D341Med (cell line): ENCODE results near the gene NPR3.

Experiments used
- DNase-seq: peaks from one replicate; pipeline ENCODE4 v3.0.0; 2012; ENCODE audit warnings: low spot score

The NPR3 gene

DNA sequence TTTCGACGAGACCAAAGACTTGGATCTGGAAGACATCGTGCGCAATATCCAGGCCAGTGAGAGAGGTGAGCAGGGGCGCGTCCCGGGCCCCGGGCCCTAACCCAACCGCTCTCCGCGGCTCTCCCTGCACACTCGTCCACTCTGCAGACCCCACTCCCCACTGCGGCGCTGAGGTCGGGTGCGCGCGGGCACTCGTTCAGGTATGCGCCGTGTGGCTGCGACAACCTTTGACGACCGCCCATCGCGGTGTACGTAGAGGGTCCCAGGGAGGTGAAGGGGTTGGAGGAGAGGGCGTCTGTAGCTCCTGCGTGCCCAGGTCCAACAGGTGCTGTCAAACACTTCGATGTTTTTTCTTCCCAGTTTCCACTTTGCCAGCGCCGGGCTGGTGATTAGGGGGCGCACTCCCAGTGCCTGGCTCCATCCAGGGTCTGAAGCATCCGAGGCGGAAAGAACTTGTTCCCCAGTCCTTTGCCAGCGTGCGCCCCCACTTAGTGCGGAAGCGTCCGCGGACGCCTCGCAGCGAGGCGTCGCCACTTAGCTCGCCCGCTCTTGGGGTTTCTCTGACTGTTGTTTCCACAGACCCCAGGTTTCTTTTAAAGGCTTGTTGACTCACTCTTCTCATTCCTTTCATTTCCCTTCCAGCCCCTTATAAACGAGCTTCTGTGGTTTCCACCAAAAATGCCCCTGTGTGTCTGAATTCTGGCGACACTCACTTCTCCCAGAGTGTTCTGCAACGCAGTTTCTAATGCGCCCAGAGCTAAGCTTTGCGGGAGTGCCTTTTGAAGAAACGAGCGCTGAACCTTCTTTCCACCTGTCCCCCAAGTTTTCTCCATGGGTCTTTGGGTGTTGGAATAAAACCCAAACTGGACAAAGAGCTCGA is 1.6 kb downstream of the NPR3 start:
- no peak for DNase-seq

DNA sequence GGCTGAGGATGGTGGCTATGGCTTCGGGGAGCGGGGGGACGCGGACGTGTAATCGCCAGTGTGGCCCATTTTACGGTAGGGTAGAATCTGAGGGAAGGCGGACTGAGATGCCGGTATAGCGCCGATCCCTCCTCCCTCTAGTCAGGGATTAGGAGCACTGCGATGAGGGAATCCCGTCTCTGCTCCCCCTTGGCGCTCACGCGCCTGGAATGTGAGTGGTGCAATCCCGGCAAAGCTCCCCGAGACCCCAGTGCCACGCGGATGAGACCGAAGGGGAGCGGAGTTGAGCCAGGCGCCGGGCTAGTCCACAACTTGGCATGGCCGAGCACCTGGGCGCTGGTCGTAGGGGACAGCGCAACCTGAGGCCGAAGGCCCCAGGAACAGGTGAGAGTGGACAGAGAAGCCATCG is 2.2 kb downstream of the NPR3 start:
- DNase-seq: no peak

DNA sequence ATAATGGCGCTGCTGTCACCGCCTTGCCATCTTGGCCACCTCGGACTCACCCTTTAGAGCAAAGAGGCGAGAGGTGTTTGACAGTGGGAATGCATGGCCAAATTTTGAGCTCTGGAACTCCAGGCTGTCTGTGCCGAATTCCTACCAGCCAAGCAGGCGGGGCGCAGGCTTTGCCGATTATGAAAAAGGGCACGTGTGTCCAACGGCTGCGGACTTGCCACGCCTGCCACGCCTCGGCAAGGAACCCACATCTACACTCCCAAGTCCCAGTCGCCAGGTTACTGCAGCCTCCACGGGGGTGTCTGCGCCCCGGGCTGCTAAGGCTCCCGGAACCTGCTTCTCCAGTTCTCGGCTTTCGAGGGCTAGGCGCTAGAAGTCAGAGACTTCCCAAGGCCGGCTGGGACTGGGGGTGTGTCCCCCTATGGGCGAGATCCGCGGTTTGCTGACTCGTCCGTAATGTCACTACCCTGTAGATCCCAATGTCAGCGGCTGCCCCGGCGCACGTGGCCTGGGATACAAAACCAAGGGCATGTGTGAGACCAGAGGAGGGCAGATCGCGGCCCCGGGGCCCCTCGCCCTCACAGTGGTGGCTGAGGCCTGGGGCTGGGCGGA is 2.8 kb downstream of the NPR3 start:
- DNase-seq: no peak

DNA sequence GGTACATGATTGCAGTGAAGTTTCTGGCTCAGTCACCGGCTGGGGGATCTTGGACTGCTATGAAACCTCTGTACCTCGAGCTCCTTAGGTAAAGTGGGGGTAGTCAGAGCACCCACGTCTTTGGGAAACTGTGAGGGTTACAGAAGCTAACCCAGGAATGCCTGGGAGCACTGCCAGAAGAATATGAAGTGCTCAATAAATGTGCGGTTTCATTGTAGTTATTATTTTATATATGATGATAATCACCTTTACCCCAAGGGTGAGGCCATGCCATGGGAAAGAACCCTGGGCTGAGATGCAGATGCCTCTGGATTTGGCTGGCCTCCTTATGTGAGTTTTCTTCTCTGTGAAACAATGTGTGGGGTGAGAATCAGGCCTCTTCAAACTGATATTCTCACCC is 3.7 kb downstream of the NPR3 start:
- DNase-seq: no peak

DNA sequence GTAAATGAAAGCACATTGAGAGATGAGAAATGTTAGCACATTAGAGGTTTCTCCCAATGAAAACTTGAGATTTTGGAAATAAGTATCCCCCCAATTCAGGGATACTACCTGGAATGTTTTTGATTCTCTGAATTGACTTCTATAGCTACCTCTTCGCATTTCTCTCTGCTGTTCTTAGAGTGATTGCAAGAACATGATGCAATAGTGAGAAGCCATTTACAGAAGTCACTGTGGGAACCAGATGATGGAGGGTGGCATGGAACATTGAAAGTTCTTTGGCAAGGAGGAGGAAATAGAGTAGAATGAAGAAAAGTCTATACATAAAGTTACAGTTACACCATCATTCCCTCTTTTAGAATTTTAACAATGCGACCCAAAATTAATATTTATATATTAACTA is 9.2 kb downstream of the NPR3 start:
- DNase-seq: no peak

DNA sequence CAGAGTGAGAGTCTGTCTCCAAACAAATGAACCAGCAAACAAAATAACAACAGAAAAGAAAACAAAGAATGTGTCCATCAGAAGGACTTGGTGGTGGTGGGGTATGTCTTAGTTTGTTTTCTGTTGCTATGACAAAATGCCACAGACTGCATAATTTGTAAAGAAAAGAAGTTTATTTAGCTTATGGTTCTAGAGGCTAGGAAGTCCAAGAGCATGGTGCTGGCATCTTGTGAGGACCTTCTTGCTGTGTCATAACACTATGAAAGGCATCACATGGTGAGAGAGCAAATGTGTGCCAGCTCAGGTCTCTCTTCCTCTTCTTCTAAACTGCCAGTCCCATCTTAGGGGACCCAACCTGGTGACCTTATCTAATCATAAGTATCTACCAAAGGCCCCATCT is 10.5 kb downstream of the NPR3 start:
- no peak for DNase-seq

DNA sequence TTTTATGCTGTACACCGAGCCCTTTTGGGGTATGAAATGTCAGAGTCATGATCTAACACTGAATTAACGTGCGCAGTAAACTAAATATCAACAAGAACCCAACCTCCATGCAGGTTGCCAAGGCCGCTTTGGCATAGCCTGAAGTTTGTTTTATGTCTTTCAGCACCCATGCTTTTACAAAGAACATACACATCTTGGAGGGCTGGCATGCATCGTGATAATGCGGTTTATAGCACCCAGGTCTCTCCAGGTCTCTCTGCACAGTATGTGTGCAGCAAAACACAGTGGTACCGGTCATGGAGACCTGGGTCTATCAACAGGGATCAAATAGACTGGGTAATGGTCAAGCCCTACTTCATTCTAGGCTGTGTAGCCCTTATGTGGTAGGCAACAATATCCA is 11.8 kb downstream of the NPR3 start:
- DNase-seq: no peak

DNA sequence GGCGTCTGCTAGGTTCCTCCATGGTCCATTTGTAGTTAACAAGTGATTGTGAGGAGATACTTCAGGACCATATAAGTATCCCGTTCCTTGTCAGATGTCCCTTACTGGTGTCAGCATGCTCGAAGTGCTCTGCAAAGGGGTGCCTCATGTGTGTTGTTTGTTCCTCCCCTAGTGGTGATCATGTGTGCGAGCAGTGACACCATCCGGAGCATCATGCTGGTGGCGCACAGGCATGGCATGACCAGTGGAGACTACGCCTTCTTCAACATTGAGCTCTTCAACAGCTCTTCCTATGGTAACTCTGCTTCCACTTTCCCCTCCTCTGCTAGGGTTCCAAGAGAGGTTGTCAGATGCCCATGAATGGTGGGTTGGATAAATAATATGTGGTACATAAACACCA is 13.4 kb downstream of the NPR3 start:
- no peak for DNase-seq

DNA sequence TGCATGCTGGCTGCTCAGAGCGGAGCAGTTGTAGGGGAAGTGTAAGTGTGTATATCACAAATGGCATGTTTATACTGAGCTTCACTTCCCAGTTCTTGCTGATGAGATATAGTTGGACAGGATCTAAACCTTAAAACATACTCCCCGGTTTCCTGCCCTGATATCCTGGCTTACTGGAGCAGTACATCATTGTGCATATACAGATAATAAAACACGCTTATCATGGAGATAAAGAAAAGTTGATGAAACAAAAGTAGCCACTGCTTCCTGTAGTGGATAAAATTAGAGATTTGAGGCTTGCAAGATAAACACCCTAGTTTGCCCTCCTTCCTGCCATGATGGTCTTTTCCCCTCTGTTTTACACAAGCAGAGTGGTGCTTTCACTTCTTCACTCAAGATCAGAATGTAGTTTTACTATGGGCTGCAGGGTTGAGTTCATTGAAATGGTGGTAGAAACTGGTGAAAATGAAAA is 15.0 kb downstream of the NPR3 start:
- DNase-seq: no peak

DNA sequence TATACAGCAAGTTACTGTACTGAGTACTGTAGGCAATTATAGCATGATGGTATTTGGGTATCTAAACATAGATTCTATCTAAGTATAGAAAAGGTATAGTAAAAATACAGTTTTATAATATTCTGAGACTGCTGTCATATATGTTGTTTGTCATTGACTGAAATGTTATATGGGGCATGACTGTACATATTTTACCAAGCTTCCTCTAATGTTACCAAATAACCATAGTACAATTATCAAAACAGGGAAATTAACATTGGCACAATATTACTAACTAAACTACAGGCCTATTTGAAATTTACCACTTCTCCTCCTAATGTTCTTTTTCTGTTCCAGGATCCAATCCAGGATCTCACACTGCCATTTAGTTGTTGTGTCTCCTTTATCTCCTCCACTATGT is 18.5 kb downstream of the NPR3 start:
- no peak for DNase-seq

DNA sequence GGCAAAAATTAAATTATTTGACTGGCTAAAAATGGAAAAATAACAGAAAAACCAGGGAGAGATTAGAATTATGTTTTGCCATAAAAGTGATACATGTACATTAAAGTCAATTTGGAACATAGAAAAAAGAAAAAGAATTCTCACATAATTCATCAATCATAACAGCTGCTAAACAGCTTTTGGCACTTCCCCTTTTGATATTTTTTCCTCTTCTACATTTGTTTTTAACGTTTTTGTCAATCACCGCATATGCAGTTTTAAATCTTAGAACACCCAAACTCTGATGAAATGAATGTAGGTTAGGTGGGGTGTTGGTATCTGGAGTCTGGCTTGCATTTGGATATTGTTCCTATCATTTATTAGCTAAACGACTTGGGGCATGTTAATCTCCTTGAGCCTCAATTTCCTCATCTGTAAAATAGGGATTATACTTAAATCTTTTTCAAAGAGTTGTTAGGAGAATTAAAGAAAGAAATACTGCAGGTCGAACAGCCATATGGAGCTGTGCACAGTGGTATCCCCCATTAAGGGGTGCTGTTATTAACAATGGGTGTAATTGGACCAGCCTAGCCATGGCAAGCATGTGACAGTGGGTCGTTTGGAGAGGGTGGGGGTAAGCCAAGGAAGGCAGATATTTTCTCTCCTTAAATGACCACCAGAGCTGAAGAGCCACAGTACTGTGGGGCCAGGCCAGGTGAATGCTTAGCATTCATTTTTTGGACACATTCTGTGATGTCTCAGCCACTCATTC is 22.6 kb downstream of the NPR3 start:
- no peak for DNase-seq

DNA sequence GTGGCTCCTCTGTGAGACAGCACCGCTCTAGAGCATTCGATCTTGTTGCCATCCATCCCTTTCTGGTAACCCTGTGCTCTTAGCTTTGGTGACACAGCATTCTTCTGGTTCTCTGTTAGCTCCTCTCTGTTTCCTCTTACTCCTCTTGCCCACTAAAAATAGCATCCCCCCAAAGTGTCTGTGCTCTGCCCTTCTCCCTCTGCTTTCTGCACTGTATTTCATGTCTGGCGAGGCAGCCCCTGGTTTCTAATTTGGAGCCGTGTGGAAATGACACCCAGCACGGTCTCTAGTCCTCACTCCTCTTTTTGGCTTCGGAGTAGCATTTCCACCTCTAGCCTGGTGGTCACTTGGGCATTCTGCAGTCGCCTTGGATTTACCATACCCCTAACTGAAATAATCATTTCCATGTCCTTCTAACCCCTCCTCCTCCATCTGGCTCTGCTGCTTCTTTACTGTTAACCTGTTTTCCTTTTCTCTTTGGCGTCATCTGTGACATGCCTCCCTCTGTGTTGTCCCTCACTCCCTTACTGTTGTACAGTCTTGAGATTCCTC is 23.8 kb downstream of the NPR3 start:
- no peak for DNase-seq

DNA sequence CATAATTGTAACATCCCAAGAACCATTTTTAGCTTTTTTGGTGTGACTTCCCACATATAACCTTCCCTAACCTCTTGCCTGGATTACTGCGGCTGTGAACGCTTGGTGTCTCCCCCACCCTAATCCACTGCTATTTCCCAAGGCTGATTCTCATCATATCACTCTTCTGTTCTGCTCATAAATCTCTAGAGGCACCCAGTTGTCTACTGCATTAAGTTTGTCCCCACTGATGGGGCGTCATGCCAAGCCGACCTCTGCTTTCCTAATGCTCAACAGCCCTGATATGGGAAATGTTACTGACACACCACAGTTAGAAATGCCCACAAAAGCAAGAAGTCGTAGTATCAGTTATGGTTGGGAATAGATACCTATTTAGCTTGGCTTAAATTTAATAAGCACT is 24.4 kb downstream of the NPR3 start:
- no peak for DNase-seq

DNA sequence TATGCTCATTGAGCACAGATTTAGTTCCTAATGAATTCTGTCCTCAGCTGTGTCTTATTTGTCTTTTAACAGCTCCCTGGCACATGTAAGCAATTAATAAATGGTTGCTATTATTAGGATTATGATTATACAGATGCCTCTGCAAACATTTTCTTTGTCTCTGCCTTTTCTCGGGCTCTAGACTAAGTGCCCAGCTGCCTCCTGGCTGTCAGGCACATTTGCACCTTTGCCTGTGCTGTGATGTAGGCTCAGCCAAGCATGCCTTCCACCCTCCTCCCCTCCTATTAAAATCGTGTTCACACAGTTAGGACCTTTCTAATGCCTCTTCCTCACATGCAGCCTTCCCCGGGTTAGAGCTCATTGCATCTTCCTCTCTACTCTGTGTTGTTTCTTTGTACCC is 25.7 kb downstream of the NPR3 start:
- no peak for DNase-seq

DNA sequence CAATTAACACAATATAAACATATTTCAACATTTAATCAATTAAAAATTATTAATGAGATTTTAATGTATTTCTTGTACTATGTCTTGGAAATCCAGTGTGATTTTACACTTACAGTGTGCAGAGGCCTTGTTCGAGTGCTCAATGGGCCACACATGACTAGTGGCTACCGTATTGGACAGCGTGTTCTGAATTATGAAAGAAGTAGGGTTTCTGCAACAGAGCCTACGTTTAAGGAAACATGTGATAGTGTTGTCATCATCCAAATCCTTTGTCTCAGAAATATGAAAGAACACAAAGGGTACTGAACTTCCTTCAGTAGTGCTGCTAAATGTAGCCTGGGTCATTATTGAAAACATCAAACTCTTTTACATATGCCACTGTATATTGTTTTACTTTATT is 29.5 kb downstream of the NPR3 start:
- DNase-seq: no peak

DNA sequence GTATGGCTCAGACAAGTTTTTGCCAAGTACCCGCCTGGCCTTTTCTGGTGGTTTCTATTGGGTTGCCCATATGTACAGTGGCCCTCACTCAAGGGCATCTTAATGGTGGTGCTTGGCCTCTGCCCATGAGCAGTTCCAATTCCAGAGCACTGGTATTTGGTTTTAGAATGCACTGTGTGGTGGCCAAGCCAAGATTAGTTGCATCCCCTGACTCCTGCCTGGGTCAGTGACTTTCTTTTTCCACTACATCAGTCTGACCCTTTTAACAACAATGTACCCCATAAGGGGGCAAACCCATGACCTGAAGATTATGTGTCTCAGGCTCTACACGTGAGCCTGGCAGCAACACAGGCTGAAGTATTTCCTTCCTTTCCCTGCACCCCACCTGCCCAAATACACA is 34.2 kb downstream of the NPR3 start:
- DNase-seq: no peak

DNA sequence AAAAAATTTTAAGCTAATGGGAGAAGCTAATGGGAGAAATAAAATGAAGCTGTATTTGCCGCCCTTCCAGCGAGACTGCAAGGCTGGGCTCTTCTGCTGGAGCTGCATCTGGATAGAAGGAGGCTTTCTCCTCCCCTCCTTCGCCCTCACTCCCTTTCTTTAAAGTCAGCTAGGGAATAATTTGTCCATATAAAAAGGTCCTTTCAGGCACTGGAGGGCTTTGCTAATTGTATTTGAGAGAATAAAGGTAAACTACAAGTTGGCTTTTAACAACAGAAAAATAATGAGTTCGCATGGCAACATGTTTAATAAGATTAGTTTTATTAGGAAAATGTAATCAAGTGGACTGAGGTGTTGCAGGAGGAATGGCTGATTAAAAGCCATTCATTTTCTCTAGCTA is 41.3 kb downstream of the NPR3 start:
- no peak for DNase-seq

DNA sequence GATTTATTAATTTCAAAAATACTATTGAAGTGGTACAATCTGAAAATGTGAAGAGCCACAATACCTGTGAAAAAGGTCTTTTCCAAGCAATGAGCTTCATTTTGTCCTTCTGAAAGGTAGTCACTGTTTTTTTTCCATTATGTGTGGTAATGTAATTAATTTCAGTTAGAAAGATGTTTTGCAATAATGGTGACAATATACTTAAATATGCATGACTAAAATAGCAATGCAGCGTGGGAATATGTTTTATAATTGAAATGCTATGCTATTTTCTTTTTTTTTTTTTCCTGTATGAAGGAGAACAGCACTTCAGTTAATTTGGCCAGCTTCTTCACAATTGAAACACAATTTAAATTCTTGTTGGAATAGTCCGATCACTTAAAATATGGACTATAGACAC is 41.9 kb downstream of the NPR3 start:
- no peak for DNase-seq

DNA sequence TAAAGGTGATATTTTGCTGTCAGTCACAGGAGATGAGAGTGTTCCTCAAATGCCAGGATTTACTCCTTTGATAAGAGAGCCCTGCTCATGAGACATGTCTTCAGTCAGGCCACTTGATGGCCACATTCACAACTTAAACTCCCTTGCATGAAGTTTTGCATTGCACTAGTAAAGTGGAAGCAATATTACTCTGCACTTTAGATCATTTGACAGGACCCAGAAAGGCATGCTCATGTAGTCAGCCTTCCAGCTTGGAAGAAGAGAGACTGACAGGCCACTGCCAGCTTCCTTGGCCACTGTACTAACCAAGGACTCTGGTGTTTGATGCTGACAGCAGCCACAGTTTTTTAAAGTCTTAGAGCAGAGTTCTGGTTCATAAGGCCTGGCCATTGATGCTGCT is 42.6 kb downstream of the NPR3 start:
- DNase-seq: no peak

DNA sequence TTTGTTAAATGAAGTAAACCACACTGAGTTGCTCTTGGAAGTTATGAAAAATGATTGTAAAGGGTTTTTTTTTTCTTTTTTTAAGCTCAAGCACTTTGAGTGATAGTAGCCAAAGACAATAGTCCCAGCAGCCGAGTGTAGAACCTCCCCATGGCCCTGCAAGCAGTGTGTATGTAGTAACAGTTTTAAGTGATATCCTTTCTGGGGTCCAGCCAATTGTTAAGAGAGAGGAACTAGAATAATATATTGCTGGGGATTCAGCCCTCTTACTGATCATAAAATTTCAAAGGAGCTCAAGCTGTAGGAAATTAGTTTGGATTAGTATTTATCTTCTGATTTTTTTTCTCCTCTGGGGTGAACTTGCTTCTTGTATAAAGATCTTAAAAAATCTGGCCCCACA is 43.2 kb downstream of the NPR3 start:
- DNase-seq: no peak

DNA sequence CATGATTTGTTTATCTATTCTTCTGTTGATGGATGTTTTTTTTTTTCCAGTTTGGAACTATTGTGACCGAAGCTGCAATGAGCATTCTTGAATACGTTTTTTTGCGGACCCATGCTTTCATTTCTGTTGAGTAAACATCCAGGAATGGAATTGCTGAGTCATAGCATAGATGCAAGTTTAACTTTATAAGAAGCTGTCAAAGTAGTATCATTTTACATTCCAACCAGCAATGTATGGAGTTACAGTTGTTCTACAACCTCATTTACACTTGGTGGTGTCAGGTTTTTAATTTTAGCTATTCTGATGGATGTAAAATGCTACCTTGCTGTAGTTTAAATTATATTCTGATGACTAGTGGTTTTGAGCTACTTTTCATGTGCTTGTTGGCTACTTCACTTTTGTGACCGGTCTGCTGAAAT is 49.0 kb downstream of the NPR3 start:
- DNase-seq: no peak

DNA sequence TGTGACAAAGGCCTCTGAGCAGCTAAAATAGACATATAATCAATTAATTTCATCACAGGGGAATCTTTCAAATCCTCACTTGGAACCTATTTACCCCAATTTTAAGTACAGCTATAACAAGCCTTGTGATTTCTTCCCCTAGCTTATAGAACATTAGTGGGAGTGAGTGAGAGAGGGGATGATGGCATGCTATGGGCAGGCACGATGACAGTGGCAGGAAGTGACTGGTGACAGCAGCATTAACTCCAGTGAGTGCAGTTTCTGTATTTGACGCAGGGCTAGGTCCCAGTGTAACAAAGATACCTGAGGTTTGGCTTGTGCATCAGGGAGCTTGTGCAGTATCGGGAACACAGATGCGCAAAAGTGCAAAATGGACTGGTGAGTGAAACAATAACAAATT is 54.1 kb downstream of the NPR3 start:
- DNase-seq: no peak

DNA sequence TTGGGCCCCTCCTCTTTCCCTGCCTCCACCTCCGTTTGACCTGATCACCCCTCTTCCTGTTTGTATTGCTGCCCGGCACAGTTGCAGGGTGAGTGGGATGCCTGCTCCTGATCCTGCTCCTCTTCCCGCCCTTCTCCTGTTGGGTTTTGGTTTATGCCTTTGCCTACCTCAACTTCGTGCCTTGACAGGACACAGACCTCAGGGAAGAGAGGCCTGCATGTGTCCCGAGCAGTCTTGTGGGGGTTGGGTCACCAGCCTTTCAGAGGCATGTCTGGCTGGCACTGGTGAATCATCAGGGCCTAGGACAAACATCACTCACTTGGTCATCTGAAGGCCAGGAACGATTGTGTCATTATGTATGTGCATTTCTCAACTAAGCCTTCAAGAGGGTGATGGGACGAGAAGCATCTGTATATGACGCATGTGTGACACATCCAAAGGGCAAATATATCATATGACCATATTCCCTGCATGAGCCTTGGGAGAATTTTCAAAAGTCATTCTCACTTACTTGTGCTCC is 56.9 kb downstream of the NPR3 start:
- no peak for DNase-seq
